ENCODE data around the gene MIX23. TPM values are rescaled to one million over a fixed set of nuclear protein-coding genes. Genes with fewer than 3 reads are reported as not detected.

MIX23 gene
- total RNA-seq, 1 donor from 2014 or later, result 104 TPM

DNA sequence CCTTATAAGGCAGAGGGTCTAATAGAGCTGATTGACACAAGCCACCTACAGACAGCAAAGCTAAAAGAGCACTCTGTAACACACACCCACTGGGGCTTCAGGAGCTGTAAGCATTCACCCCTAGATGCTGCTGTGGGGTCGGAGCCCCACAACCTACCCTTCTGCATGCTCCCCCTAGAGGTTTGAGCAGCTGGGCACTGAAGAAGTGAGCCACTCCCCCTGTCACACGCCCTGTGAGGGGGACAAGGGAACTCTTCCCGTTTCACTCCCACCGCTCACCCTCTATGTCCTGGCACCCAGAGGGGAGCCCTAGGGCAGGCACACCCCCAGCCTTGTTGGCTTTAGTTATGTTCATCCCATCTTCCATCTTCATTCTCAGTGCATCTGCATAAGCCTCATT, 67.4 kb downstream of the MIX23 start:
- H3K27me3 ChIP-seq, result no peaks in the 10 kb centered on the region
- no peaks in the 10 kb centered on the region for H3K4me1 ChIP-seq
- no peak overlapping the region for H3K4me3 ChIP-seq
- Mint-ChIP-seq H3K27ac (no peak overlapping the region), H3K27me3 (ENCODE audit: insufficient read depth, low read depth) (no peaks in the 10 kb centered on the region), H3K4me3 (no peak overlapping the region), H3K4me1 (no peaks in the 10 kb centered on the region), H3K36me3 (no peaks in the 10 kb centered on the region), H3K9me3 (peaks cover 3% of the 10 kb centered on the region)
- TF ChIP-seq EZH2 (IDR thresholded peaks at IDR 0.05) (no peak), EZH2phosphoT487 (IDR thresholded peaks at IDR 0.05) (no peak)
- TF ChIP-seq, protein P1, sequence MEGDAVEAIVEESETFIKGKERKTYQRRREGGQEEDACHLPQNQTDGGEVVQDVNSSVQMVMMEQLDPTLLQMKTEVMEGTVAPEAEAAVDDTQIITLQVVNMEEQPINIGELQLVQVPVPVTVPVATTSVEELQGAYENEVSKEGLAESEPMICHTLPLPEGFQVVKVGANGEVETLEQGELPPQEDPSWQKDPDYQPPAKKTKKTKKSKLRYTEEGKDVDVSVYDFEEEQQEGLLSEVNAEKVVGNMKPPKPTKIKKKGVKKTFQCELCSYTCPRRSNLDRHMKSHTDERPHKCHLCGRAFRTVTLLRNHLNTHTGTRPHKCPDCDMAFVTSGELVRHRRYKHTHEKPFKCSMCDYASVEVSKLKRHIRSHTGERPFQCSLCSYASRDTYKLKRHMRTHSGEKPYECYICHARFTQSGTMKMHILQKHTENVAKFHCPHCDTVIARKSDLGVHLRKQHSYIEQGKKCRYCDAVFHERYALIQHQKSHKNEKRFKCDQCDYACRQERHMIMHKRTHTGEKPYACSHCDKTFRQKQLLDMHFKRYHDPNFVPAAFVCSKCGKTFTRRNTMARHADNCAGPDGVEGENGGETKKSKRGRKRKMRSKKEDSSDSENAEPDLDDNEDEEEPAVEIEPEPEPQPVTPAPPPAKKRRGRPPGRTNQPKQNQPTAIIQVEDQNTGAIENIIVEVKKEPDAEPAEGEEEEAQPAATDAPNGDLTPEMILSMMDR (IDR thresholded peaks at IDR 0.05), result peak; percentile 11
- no peaks in the 10 kb centered on the region for H3K36me3 ChIP-seq
- H3K9me3 ChIP-seq (ENCODE audit: low read depth), result no peaks in the 10 kb centered on the region
- H3F3A ChIP-seq (ENCODE audit: low read depth), result no peaks in the 10 kb centered on the region
- H2AFZ ChIP-seq (replicated peaks), result peak overlapping the region; percentile 79
- H4K20me1 ChIP-seq (ENCODE audit: low read depth), result no peaks in the 10 kb centered on the region
- H3K9ac ChIP-seq, result no peak overlapping the region
- no peak overlapping the region for H3K27ac ChIP-seq
- DNase-seq (ENCODE audit: low spot score), result peak; percentile 19
- H3K4me2 ChIP-seq, result no peak overlapping the region
- H3K79me2 ChIP-seq (ENCODE audit: low read depth), result no peaks in the 10 kb centered on the region

DNA sequence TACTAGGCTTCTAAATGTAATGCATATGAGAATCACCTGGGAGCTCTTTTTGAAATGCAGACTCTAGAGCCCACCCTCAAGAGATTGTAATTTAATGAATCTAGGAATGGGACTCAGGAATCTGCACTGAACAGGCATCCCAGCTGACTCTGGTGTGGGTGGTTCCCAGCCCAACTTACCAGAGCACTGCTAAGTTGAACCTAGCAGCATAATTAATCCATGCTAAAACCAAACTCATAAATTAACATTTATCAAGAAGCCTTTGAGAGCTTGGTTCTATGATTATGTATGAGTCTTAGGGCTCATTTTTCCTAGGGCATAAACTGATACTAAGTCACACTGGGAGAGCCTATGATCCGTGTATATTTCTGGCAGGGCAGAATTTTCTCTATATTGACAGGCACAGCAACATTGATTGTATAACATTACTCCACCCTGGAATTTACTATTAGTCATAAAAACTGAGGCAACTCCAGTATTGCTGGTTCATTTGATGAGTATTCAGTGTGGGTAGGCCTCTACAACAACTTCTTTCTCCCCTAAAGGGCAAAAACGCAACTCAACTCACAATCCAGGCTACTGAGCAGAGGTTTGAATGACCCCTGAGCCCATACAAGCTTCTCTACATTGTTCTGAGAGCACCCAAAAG, 68.7 kb downstream of the MIX23 start:
- H3K27ac Mint-ChIP-seq, result no peak overlapping the region
- no peak overlapping the region for H3K4me2 ChIP-seq
- no peaks in the 10 kb centered on the region for H4K20me1 ChIP-seq (ENCODE audit: low read depth)
- no peak overlapping the region for H3K27ac ChIP-seq
- H3K9ac ChIP-seq, result no peak overlapping the region
- H3K27me3 Mint-ChIP-seq (ENCODE audit: insufficient read depth, low read depth), result no peaks in the 10 kb centered on the region
- H3K36me3 ChIP-seq, result no peaks in the 10 kb centered on the region
- H3K4me3 ChIP-seq, result no peak overlapping the region
- peak overlapping the region; percentile 79 for H2AFZ ChIP-seq (replicated peaks)
- no peaks in the 10 kb centered on the region for H3K9me3 Mint-ChIP-seq
- TF ChIP-seq, protein P1 (IDR thresholded peaks at IDR 0.05), result no peak
- H3K9me3 ChIP-seq (ENCODE audit: low read depth), result no peaks in the 10 kb centered on the region
- DNase-seq (ENCODE audit: low spot score), result no peak
- H3K4me1 Mint-ChIP-seq, result no peaks in the 10 kb centered on the region
- no peaks in the 10 kb centered on the region for H3K27me3 ChIP-seq
- no peaks in the 10 kb centered on the region for H3F3A ChIP-seq (ENCODE audit: low read depth)
- no peaks in the 10 kb centered on the region for H3K36me3 Mint-ChIP-seq
- H3K4me3 Mint-ChIP-seq, result no peak overlapping the region
- no peaks in the 10 kb centered on the region for H3K79me2 ChIP-seq (ENCODE audit: low read depth)
- H3K4me1 ChIP-seq, result no peaks in the 10 kb centered on the region

DNA sequence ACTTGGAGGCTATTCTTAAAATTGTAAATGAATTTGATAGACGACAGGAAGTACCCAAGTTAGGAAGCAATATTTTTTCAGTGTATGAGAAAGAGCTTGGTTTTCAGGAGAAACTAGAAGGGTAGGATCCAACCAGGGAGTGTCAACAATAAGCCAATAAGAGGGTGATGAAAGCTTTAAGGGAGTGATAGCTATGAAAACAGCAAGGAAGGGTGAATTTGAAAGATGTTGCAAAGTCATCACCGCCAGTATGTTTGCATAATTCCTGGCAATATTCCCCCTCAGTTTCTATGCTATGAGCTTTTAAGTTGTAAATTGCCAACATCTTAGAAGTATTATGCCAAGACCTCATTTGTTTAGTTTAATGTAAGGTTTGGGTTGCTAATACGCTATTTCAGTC, 69.8 kb downstream of the MIX23 start:
- Histone ChIP-seq H4K20me1 (ENCODE audit: low read depth) (no peaks in the 10 kb centered on the region), H3K27ac (no peak overlapping the region), H3K36me3 (no peaks in the 10 kb centered on the region), H3K9ac (no peak overlapping the region), H3K9me3 (ENCODE audit: low read depth) (no peaks in the 10 kb centered on the region), H2AFZ (replicated peaks) (no peak overlapping the region), H3K4me1 (no peaks in the 10 kb centered on the region), H3K79me2 (ENCODE audit: low read depth) (no peaks in the 10 kb centered on the region), H3K4me2 (no peak overlapping the region), H3K4me3 (no peak overlapping the region), H3F3A (ENCODE audit: low read depth) (no peaks in the 10 kb centered on the region), H3K27me3 (no peaks in the 10 kb centered on the region)
- no peak for DNase-seq (ENCODE audit: low spot score)
- TF ChIP-seq, protein P1 (IDR thresholded peaks at IDR 0.05), result no peak
- TF ChIP-seq EZH2 (IDR thresholded peaks at IDR 0.05), result no peak
- TF ChIP-seq EZH2phosphoT487 (IDR thresholded peaks at IDR 0.05), result no peak
- Mint-ChIP-seq H3K9me3 (no peaks in the 10 kb centered on the region), H3K36me3 (no peaks in the 10 kb centered on the region), H3K4me1 (no peaks in the 10 kb centered on the region), H3K27ac (no peak overlapping the region), H3K4me3 (no peak overlapping the region), H3K27me3 (ENCODE audit: insufficient read depth, low read depth) (no peaks in the 10 kb centered on the region)
